DND-41 (cell line): ENCODE data around the gene C14orf39.

Source experiments
- EZH2 ChIP-seq: IDR thresholded peaks from 3 replicates; pipeline ENCODE4 v1.6.1; 2012; ENCODE audit warnings: borderline replicate concordance, low read depth, mild to moderate bottlenecking, moderate library complexity, low read length, inconsistent platforms; ENCODE audit not compliant: severe bottlenecking
- TF ChIP-seq, protein P1 (sequence below): IDR thresholded peaks from 2 replicates; pipeline ENCODE4 v1.5.1; 2012; ENCODE audit warnings: borderline replicate concordance, low read length, moderate library complexity, mild to moderate bottlenecking; ENCODE audit not compliant: poor library complexity, severe bottlenecking; ENCODE audit errors: extremely low read depth

DNA sequence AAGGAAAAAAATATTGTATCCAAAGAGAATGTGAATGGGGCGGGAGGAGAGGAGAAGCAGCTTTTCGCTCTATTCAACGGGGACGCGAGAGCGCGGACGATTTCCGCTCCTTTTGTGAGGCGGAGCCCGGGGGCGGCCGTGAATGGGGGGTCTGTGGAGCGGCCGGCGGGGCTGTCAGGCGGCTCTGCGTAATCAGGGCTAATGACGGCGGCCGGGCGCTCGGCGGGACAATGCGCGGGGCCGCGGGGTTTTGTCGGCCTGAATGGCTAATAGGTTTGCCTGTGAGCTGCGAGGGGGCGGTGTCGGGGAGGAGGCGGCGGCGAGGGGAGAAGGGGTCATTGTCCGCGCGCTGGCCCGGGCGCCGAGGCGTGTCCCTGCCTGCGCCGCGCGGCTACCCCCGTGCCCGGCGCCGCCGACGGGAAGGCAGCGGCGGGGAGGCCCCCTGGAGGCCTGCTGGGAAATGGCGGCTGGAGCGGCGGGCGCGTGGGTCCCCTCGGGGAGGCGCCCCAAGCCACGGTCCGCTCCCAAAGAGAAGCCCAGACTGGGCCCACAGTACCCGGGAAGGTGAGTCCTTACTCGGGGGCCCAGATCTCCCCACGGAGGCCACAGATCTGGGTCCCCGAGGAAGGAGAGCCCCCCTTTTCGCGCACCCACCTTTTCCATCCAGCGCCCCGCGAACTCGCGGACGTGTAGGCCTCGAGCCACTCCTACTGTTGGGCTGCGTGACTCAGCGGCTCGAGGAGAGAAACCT, 29.1 kb upstream of the C14orf39 start:
- TF ChIP-seq, protein P1, sequence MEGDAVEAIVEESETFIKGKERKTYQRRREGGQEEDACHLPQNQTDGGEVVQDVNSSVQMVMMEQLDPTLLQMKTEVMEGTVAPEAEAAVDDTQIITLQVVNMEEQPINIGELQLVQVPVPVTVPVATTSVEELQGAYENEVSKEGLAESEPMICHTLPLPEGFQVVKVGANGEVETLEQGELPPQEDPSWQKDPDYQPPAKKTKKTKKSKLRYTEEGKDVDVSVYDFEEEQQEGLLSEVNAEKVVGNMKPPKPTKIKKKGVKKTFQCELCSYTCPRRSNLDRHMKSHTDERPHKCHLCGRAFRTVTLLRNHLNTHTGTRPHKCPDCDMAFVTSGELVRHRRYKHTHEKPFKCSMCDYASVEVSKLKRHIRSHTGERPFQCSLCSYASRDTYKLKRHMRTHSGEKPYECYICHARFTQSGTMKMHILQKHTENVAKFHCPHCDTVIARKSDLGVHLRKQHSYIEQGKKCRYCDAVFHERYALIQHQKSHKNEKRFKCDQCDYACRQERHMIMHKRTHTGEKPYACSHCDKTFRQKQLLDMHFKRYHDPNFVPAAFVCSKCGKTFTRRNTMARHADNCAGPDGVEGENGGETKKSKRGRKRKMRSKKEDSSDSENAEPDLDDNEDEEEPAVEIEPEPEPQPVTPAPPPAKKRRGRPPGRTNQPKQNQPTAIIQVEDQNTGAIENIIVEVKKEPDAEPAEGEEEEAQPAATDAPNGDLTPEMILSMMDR, result no peak
- no peak for TF ChIP-seq EZH2
